H1 (cell line): ENCODE results near the gene CSPG5. TPM values are rescaled to one million over a fixed set of nuclear protein-coding genes. Genes with fewer than 3 reads are reported as not detected.

Experiments used
- ASH2L ChIP-seq: fragments of 200-600, 300-600 bp; sonication (generic); IDR thresholded peaks from one replicate; pipeline ENCODE4 v1.7.1; 2017; ENCODE audit warnings: low read length
- BCL11A ChIP-seq, 2 experiments: IDR thresholded peaks; one replicate each; pipeline ENCODE4 v1.6.1; 2011; ENCODE audit warnings: low read depth in 2 of 2, low read length in 2 of 2, mild to moderate bottlenecking in 2 of 2
- CTBP2 ChIP-seq: IDR thresholded peaks from 2 replicates; pipeline ENCODE4 v1.7.0; 2011; ENCODE audit warnings: borderline replicate concordance, mild to moderate bottlenecking, moderate library complexity, mixed read lengths, low read length; ENCODE audit not compliant: insufficient read depth, insufficient read length
- EZH2 ChIP-seq: fragments of 200-600 bp; sonication (generic); IDR thresholded peaks from 2 replicates; pipeline ENCODE4 v1.7.1; 2012; ENCODE audit warnings: low read depth, mild to moderate bottlenecking, moderate library complexity, low read length, inconsistent platforms; ENCODE audit not compliant: severe bottlenecking
- POLR2A ChIP-seq, 2 experiments: IDR thresholded peaks; 1 replicate in 1 of 2; 2 replicates in 1 of 2; pipeline ENCODE4 v1.6.1; 2011; ENCODE audit warnings: low read depth in 2 of 2, low read length in 2 of 2, mild to moderate bottlenecking in 2 of 2; ENCODE audit errors: control extremely low read depth in 1 of 2
- SAP30 ChIP-seq: fragments of 300-600 bp; sonication (generic); IDR thresholded peaks from 2 replicates; pipeline ENCODE4 v1.7.1; 2012; ENCODE audit warnings: low read length, moderate library complexity, mild to moderate bottlenecking, inconsistent platforms; ENCODE audit not compliant: insufficient read depth, insufficient replicate concordance
- SUZ12 ChIP-seq: fragments of 200-600 bp; sonication (generic); IDR thresholded peaks from 2 replicates; pipeline ENCODE4 v1.6.1; 2012; ENCODE audit warnings: mild to moderate bottlenecking, inconsistent platforms, low read length, moderate library complexity, mixed read lengths
- TEAD4 ChIP-seq: IDR thresholded peaks from 2 replicates; pipeline ENCODE4 v1.6.1; 2012; ENCODE audit warnings: low read depth, low read length, inconsistent platforms, mixed read lengths
- polyA plus RNA-seq, 7 experiments: library from polyadenylated mRNA; depleted of rRNA in 3 of 7; stranded (reverse) in 5 of 7; unstranded in 2 of 7; fragments of >200 nt in 5 of 7; fragments of 200-250 nt in 2 of 7; gene quantifications; 1 replicate in 5 of 7; 2 replicates in 1 of 7; 4 replicates in 1 of 7; pipeline versions ENCODE4 v1.2.1 to v1.2.3, GENCODE V29; 2011 to 2013; ENCODE audit warnings: missing spikeins in 2 of 7, mixed read lengths in 2 of 7
- total RNA-seq: library from RNA; stranded (reverse); fragmentation: NEBNext Ultra II Directional; extraction: Animal tissue kit (Norgen Biotek cat#: 25700); gene quantifications from 2 replicates; pipeline ENCODE4 v1.2.1, GENCODE V29; 2021
- TF ChIP-seq, protein P1 (sequence below): IDR thresholded peaks from 2 replicates; pipeline ENCODE4 v1.6.1; 2012; ENCODE audit warnings: inconsistent platforms

Gene CSPG5
- total and polyA plus RNA-seq, 2 of the 8 experiments (the other 6 are each of a cell fraction or from before 2014, with no cell fraction given), result 2.1 to 7.4 TPM

DNA sequence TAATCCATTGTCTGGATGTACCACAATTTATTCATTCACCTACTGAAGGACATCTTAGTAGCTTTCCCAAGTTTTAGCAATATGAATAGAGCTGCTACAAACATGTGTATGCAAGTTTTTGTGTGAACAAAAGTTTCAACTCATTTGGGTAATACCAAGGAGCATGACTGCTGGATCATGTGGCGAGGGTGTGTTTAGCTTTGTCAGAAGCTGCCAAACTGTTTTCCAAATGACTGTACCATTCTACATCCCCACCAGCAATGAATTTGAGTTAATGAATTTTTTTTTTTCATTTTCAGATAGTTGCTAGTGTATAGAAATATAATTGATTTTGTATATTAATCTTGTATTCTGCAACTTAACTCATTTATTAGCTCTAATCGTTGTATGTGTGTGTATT is 45.2 kb downstream of the CSPG5 start (continued):
- no peak for TF ChIP-seq EZH2
- TF ChIP-seq, protein P1, sequence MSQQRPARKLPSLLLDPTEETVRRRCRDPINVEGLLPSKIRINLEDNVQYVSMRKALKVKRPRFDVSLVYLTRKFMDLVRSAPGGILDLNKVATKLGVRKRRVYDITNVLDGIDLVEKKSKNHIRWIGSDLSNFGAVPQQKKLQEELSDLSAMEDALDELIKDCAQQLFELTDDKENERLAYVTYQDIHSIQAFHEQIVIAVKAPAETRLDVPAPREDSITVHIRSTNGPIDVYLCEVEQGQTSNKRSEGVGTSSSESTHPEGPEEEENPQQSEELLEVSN, result no peak
- TF ChIP-seq SAP30, result no peak
- TF ChIP-seq CTBP2, result no peak
- no peak for TF ChIP-seq POLR2A (IDR thresholded peaks at IDR 0.05; ENCODE audit: control extremely low read depth in 1 of 2, low read depth in 2 of 2, low read length in 2 of 2)
- TF ChIP-seq SUZ12, result no peak
- TF ChIP-seq BCL11A (IDR thresholded peaks at IDR 0.05; ENCODE audit: low read depth in 2 of 2, low read length in 2 of 2), result no peak
- no peak for TF ChIP-seq ASH2L
- no peak for TF ChIP-seq TEAD4
